ENCODE measurements around the gene MRPS6. TPM values are rescaled to one million over a fixed set of nuclear protein-coding genes. Genes with fewer than 3 reads are reported as not detected.

The MRPS6 gene
- polyA plus RNA-seq, 12 donors: 35.1 to 54.7 (median 42.6) TPM; not detected in 1

GRCh38 chr21:34054259-34054658 lies 19.1 kb upstream of the MRPS6 start:
- no peak for DNase-seq

- no peak for DNase-seq
These were observed 17.8 kb upstream of the MRPS6 start for GRCh38 chr21:34055615-34056014.

- DNase-seq: no peak
These were observed 11.4 kb upstream of the MRPS6 start for GRCh38 chr21:34061983-34062382.

GRCh38 chr21:34065027-34065426 lies 8.4 kb upstream of the MRPS6 start:
- no peak for DNase-seq

- no peak for DNase-seq
These were observed 1.7 kb upstream of the MRPS6 start for GRCh38 chr21:34071683-34072082.

GRCh38 chr21:34072145-34073031 lies 990 bp upstream of the MRPS6 start:
- DNase-seq: peak; percentile 8

GRCh38 chr21:34073749-34074282 lies 438 bp downstream of the MRPS6 start:
- DNase-seq: peak; percentile 25

- peak; percentile 12 for DNase-seq
These were observed 1.1 kb downstream of the MRPS6 start for GRCh38 chr21:34074283-34075090.

- no peak for DNase-seq
These were observed 1.7 kb downstream of the MRPS6 start for GRCh38 chr21:34075091-34075425.

GRCh38 chr21:34075760-34076660 lies 2.6 kb downstream of the MRPS6 start:
- DNase-seq: no peak

- no peak for DNase-seq
These were observed 3.5 kb downstream of the MRPS6 start for GRCh38 chr21:34076835-34077234.

- DNase-seq: no peak
These were observed 4.5 kb downstream of the MRPS6 start for GRCh38 chr21:34077888-34078287.

- no peak for DNase-seq
These were observed 5.5 kb downstream of the MRPS6 start for GRCh38 chr21:34078915-34079314.

- DNase-seq: no peak
These were observed 7.3 kb downstream of the MRPS6 start for GRCh38 chr21:34080710-34081109.

GRCh38 chr21:34082769-34083168 lies 9.4 kb downstream of the MRPS6 start:
- no peak for DNase-seq

GRCh38 chr21:34083357-34083756 lies 10.0 kb downstream of the MRPS6 start:
- DNase-seq: no peak

- DNase-seq: no peak
These were observed 11.8 kb downstream of the MRPS6 start for GRCh38 chr21:34085129-34085528.

GRCh38 chr21:34086887-34087306 lies 13.5 kb downstream of the MRPS6 start:
- no peak for DNase-seq

GRCh38 chr21:34088752-34089151 lies 15.4 kb downstream of the MRPS6 start:
- DNase-seq: no peak

- no peak for DNase-seq
These were observed 17.7 kb downstream of the MRPS6 start for GRCh38 chr21:34091032-34091431.

- no peak for DNase-seq
These were observed 18.2 kb downstream of the MRPS6 start for GRCh38 chr21:34091607-34092006.
